ENCODE measurements around the gene RBMX2.
A peak's percentile ranks its signal among the peaks of the same experiment; 100 is the strongest.
"Not testable (repeated sequence)": the region's sequence is repeated elsewhere in the genome, so short reads cannot be mapped to it uniquely, and the experiment has no call there.

The RBMX2 gene, protein sequence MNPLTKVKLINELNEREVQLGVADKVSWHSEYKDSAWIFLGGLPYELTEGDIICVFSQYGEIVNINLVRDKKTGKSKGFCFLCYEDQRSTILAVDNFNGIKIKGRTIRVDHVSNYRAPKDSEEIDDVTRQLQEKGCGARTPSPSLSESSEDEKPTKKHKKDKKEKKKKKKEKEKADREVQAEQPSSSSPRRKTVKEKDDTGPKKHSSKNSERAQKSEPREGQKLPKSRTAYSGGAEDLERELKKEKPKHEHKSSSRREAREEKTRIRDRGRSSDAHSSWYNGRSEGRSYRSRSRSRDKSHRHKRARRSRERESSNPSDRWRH

GRCh38 chrX:130401415-130402207 lies at the start of gene RBMX2:
RBMX2 (plus strand) TSS chrX:130401987; CDS start chrX:130402033, 46 bp downstream.
- peak; percentile 69 for DNase-seq

GRCh38 chrX:130352050-130352449 lies 49.7 kb upstream of the RBMX2 start:
- not testable (repeated sequence) for DNase-seq

- DNase-seq, result no peak
Measured at GRCh38 chrX:130376077-130376476, 25.7 kb upstream of the RBMX2 start.

- no peak for DNase-seq
Measured at GRCh38 chrX:130378024-130378669, 23.6 kb upstream of the RBMX2 start.

DNA sequence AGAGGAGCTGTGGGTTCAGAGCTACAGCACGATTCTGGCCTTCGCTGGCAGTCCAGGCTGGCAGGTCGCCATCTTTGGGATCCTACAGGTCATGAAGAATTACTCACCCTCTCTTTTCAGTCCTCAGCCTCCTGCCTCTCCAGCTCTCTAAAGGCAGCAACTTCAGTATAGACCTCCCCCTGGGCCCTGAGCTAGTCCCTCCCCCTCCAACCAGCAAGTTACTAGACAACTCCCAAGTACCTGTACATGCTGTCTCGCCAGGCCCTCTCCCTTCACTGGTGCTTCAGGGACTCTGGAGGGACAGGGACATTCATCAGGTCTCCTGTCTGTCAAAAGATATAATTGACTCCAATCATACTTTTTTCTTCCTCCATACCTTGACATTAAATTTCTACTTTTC lies 16.3 kb upstream of the RBMX2 start, which contains the start of gene GPR119:
TSS of gene GPR119 (minus strand) at position 155 of the 400 bp plus-strand sequence. CDS start 227 bp downstream, outside the sequence.
- DNase-seq, result no peak

GRCh38 chrX:130386408-130386808 lies 15.4 kb upstream of the RBMX2 start:
- no peak for DNase-seq

DNA sequence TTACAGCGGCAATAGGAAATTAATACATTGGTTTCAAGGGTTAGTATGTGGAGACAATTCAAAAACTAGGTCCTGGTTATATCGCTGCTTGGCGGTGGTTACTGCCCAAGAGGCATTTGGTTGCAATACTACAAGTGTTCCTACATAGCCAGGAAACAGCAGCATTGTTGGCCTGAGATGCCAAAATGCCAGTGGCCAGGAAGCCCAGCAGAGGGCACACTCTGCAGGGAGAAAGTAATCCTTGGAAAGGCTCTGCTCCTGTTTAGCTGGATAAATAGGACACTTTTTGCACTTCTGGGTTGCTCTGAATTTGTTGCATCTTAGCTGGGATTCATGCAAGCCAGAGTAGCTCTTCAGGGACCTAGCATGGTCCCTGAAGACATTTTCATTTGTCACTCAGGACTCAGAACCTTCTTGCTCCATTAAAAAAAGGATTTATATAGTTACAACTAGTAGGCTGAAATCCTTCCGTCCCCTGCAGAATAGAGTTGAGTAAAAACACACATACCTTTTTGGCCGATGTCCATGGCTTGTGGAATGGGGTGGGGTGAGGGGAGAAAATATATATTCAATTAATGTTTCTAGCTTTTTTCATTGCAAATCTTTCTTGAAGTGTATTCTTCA lies 8.2 kb upstream of the RBMX2 start:
- no peak for DNase-seq

- DNase-seq, result no peak
Measured at GRCh38 chrX:130395341-130395740, 6.4 kb upstream of the RBMX2 start.

DNA sequence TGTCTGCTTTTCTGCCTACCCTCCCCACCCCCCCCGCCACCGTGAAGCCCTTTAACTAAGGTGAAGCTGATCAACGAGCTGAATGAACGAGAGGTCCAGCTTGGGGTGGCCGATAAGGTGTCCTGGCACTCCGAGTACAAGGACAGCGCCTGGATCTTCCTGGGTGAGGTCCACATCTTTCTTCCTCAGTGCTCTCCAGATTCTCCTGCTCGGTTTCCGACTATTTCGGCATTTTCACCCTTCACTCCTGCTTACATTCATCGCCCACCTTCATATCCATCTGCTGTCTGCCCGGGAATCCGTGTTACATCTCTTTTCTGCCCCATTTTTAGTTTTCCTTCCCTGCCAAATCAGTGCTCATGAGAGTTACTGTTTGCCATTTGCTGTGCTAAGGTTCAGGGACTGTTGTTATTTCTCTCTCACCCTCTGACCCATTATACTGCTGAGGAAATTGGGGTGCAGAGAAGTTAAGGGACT lies 459 bp downstream of the RBMX2 start:
- no peak for DNase-seq

DNA sequence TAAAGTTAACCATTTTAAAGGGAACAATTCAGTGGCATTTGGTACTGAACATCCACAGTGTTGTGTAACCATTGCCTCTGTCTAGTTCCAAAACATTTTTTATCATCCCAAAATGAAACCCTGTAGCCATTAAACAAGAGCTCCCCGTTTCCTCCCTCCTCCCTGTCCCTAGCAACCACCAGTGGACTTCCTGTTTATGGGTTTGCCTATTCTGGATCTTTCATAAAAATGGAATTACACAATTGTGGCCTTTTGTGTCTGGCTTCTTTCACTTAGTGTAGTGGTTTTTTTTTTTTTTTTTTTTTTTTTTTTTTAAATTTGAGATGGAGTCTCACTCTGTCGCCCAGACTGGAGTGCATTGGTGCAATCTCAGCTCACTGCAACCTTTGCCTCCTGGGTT lies 11.6 kb downstream of the RBMX2 start:
- DNase-seq, result no peak

DNA sequence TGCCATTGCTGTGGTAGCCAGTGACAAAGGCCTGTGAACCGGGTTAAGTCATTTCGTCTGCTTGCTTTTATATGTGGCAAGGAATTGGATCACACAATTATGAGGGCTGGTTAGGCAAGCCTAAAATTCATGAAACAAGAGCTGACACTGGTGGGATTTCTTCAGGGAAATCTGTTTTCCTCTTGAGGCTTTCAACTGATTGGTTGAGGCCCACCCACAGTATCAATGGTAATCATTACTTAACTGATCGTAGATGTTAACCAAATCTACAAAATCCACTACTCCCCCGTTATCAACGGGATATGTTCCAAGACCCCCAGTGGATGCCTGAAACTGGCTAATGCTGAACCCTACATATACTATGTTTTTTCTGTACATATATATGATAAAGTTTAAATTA lies 13.0 kb downstream of the RBMX2 start:
- DNase-seq, result no peak

GRCh38 chrX:130415201-130415600 lies 13.4 kb downstream of the RBMX2 start:
- DNase-seq, result no peak

GRCh38 chrX:130416785-130417184 lies 15.0 kb downstream of the RBMX2 start:
- no peak for DNase-seq

DNA sequence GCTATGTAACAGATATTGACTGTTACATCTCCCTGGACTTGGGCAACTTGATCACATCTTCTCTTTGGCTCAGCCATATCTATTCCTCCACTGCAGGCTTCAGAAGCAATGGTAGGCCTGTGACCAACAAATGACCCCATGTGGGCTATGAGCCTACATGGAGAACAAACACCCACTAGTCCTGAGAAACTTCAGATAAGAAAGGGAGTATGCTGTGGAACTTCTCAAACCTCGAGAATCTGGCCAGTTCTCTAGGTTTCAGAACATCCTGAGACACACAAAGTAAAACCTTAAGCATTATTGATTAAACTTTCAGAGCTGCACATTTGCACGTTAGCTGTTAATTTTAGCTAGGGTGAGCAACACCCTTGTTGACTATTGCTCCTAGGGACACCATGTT lies 16.3 kb downstream of the RBMX2 start:
- DNase-seq, result no peak

DNA sequence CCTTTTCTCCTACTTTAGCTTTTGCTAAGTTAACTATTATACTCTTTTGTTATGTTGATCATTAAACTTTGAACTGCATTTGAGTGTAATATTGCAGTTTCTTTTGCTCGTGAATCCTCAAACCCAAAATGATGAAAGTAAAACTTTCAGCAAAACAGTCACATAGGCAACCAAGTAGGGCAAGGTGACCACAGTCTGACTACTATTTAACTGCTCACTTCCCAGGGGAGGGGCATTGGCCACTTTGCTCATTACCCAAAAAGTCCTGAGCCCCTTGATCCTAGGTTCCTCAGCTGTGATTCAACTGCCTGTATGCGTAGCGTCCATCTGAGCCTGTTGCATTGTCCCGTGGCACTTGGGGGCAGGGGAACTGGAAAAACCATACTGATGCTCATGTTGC lies 17.0 kb downstream of the RBMX2 start:
- no peak for DNase-seq

DNA sequence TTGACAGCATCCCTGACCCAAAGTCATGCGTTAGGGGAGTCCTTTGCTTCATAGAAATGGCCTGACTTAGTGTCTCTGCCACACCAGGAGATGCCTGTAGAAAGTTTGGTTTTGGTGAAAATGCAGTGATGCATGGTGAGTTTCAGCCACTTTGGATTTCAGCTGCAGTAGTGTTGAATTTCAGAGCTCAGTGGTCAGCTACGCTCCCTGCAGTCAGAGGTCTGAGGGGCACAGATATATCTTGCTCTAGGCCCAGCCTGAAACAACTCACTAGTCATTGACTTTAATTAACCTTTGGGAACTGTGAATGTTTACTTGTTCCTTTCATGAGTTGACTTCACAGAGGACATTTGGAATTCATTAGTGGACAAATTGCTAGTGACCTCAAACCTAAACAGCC lies 17.5 kb downstream of the RBMX2 start:
- DNase-seq, result no peak

GRCh38 chrX:130426531-130426930 lies 24.7 kb downstream of the RBMX2 start:
- no peak for DNase-seq

DNA sequence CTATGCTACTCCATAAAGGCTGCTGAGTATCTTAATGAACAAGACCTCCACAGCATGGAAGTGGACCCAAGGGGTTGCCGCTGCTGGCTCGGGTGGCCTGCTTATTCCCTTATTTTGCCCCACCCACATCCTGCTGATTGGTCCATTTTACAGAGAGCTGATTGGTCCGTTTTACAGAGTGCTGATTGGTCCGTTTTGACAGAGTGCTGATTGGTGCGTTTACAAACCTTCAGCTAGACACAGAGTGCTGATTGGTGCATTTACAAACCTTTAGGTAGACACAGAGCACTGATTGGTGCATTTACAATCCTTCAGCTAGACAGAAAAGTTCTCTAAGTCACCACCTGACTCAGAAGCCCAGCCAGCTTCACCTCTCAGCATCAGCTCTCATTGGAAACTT lies 27.4 kb downstream of the RBMX2 start:
- DNase-seq, result not testable (repeated sequence)

DNA sequence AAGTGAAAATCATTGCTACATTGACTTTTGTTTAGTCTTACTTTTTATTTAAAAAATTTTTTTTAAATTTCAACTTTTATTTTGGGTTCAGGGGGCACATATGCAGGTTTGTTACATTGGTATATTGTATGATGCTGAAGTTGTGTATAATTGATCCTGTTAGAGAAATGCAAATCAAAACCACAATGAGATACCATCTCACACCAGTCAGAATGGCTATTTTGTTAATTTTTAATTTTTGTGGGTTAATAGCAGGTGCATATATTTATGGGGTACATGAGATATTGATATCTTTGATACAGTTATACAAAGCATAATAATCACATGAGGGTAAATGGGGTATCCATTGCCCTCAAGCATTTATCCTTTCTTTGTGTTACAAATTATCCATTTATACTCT lies 34.1 kb downstream of the RBMX2 start:
- no peak for DNase-seq

GRCh38 chrX:130437996-130438395 lies 36.2 kb downstream of the RBMX2 start:
- not testable (repeated sequence) for DNase-seq

GRCh38 chrX:130443875-130444274 lies 42.1 kb downstream of the RBMX2 start:
- no peak for DNase-seq

DNA sequence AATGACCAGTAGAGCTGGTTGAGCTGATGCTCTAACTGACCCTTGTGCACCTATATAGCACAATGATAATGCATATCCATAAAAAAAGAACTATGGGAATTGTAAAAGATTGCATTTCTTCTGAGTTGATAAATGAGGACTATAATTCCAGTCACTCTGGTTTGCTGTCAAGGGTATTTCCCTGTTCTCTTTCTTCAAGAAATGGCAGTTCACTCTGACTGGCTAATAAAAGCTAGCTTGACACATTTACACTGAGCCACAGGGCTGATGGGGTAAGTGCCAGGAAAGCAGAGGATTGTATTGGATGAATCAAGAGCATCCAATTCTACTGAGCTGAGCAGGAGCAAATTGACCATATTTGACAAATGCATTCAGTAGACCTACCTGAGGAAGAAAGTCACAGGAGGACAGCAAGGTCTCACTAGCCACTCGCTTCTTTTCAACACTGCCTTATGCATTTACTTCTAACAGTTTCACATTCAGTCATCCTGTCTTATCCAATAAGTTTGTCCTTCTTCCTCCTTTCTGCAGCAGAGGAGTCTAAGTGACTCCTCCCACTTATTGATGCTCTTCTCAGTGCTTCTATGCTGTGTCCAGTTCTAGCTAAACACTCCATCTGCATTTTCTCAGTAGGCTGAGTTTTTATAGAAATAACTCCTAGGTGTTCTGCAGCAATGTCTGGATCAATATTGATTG lies 43.0 kb downstream of the RBMX2 start:
- no peak for DNase-seq

All from activated CD4-positive, CD25-positive, alpha-beta regulatory T cell treated with anti-CD3 and anti-CD28 coated beads, Interleukin-2, amount 50 U/mL, for 72 hours (primary cell).